Neural progenitor cell (in vitro differentiated cells): Measurements from ENCODE around the gene PFDN6. TPM values are rescaled to one million over a fixed set of nuclear protein-coding genes. Genes with fewer than 3 reads are reported as not detected.

Source experiments
- DNase-seq: peaks from one replicate; pipeline ENCODE4 v3.0.0-alpha.2; 2016; ENCODE audit warnings: low spot score
- H2AFZ ChIP-seq: fragments of 200-600 bp; sonication (generic); replicated peaks from 2 replicates; pipeline ENCODE4 v1.6.1; 2016; ENCODE audit warnings: antibody characterized with exemption
- H3F3A ChIP-seq: fragments of 200-600 bp; sonication (generic); 2 replicates; pipeline ENCODE4 v1.6.1; 2016; ENCODE audit warnings: antibody characterized with exemption, low read depth
- H3K27ac ChIP-seq: fragments of 200-600 bp; sonication (generic); 2 replicates; pipeline ENCODE4 v1.5.1; 2016; ENCODE audit warnings: mild to moderate bottlenecking
- H3K27me3 ChIP-seq: fragments of 200-600 bp; sonication (generic); 2 replicates; pipeline ENCODE4 v1.6.1; 2016; ENCODE audit warnings: mild to moderate bottlenecking, moderate library complexity
- H3K36me3 ChIP-seq: fragments of 200-600 bp; sonication (generic); 2 replicates; pipeline ENCODE4 v1.5.1; 2016
- H3K4me1 ChIP-seq: fragments of 200-600 bp; sonication (generic); 2 replicates; pipeline ENCODE4 v1.6.1; 2016; ENCODE audit warnings: mixed run types
- H3K4me2 ChIP-seq: fragments of 200-600 bp; sonication (generic); 2 replicates; pipeline ENCODE4 v1.6.1; 2016
- H3K4me3 ChIP-seq: fragments of 200-600 bp; sonication (generic); 2 replicates; pipeline ENCODE4 v1.5.1; 2016
- H3K79me2 ChIP-seq: fragments of 200-600 bp; sonication (generic); 2 replicates; pipeline ENCODE4 v1.6.1; 2016; ENCODE audit warnings: low read depth
- H3K9ac ChIP-seq: fragments of 200-600 bp; sonication (generic); 2 replicates; pipeline ENCODE4 v1.6.1; 2016
- H3K9me3 ChIP-seq: fragments of 200-600 bp; sonication (generic); 2 replicates; pipeline ENCODE4 v1.5.1; 2016; ENCODE audit warnings: low read depth
- H4K20me1 ChIP-seq: fragments of 200-600 bp; sonication (generic); 2 replicates; pipeline ENCODE4 v1.6.1; 2016; ENCODE audit warnings: low read depth
- H3K27ac Mint-ChIP-seq: 3 replicates; pipeline ENCODE4 v1.8.0; 2021; ENCODE audit warnings: mixed read lengths
- H3K27me3 Mint-ChIP-seq: 2 replicates; pipeline ENCODE4 v1.8.0; 2022; ENCODE audit warnings: low read depth, mild to moderate bottlenecking, inconsistent platforms, moderate library complexity, mixed read lengths; ENCODE audit not compliant: insufficient read depth
- H3K36me3 Mint-ChIP-seq: 3 replicates; pipeline ENCODE4 v1.8.0; 2021; ENCODE audit warnings: mixed read lengths
- H3K4me1 Mint-ChIP-seq: 3 replicates; pipeline ENCODE4 v1.8.0; 2021; ENCODE audit warnings: mixed read lengths
- H3K4me3 Mint-ChIP-seq: 3 replicates; pipeline ENCODE4 v1.8.0; 2021; ENCODE audit warnings: mild to moderate bottlenecking, moderate library complexity, mixed read lengths
- H3K9me3 Mint-ChIP-seq: 3 replicates; pipeline ENCODE4 v1.8.0; 2020; ENCODE audit warnings: mixed read lengths
- EZH2 ChIP-seq: fragments of 200-600 bp; sonication (generic); IDR thresholded peaks from 2 replicates; pipeline ENCODE4 v1.6.1; 2017; ENCODE audit warnings: antibody characterized with exemption, mild to moderate bottlenecking, moderate library complexity
- EZH2phosphoT487 ChIP-seq: fragments of 200-600 bp; sonication (generic); IDR thresholded peaks from 2 replicates; pipeline ENCODE4 v1.6.1; 2017; ENCODE audit warnings: antibody characterized with exemption
- total RNA-seq: library from RNA; depleted of rRNA; stranded (reverse); fragments of >200 nt; gene quantifications from 2 replicates; pipeline ENCODE4 v1.2.3, GENCODE V29; 2015; ENCODE audit warnings: low replicate concordance
- TF ChIP-seq, protein P1 (sequence below): fragments of 200-600 bp; sonication (generic); IDR thresholded peaks from 2 replicates; pipeline ENCODE4 v1.5.1; 2017; ENCODE audit warnings: antibody characterized with exemption, mild to moderate bottlenecking

Gene PFDN6
- total RNA-seq, 1 donor from 2014 or later: 35.6 TPM

GRCh38 chr6:33321227-33321626, 31.8 kb downstream of the PFDN6 start:
- peaks cover 61% of the 10 kb centered on the region for H3K4me1 Mint-ChIP-seq
- peak overlapping the region; percentile 77 for H3K4me3 ChIP-seq
- TF ChIP-seq, protein P1, sequence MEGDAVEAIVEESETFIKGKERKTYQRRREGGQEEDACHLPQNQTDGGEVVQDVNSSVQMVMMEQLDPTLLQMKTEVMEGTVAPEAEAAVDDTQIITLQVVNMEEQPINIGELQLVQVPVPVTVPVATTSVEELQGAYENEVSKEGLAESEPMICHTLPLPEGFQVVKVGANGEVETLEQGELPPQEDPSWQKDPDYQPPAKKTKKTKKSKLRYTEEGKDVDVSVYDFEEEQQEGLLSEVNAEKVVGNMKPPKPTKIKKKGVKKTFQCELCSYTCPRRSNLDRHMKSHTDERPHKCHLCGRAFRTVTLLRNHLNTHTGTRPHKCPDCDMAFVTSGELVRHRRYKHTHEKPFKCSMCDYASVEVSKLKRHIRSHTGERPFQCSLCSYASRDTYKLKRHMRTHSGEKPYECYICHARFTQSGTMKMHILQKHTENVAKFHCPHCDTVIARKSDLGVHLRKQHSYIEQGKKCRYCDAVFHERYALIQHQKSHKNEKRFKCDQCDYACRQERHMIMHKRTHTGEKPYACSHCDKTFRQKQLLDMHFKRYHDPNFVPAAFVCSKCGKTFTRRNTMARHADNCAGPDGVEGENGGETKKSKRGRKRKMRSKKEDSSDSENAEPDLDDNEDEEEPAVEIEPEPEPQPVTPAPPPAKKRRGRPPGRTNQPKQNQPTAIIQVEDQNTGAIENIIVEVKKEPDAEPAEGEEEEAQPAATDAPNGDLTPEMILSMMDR: no peak
- no peak for TF ChIP-seq EZH2
- no peak for TF ChIP-seq EZH2phosphoT487
- H3F3A ChIP-seq: peaks cover 50% of the 10 kb centered on the region
- H3K27ac ChIP-seq: no peak overlapping the region
- H3K36me3 ChIP-seq: no peaks in the 10 kb centered on the region
- no peak for DNase-seq
- peaks cover 17% of the 10 kb centered on the region for H3K4me1 ChIP-seq
- H2AFZ ChIP-seq: no peak overlapping the region
- H4K20me1 ChIP-seq: peaks cover 10% of the 10 kb centered on the region
- no peak overlapping the region for H3K9ac ChIP-seq
- H3K27ac Mint-ChIP-seq: no peak overlapping the region
- H3K79me2 ChIP-seq: peaks cover 41% of the 10 kb centered on the region
- peak overlapping the region; percentile 85 for H3K4me3 Mint-ChIP-seq
- no peaks in the 10 kb centered on the region for H3K9me3 Mint-ChIP-seq
- H3K27me3 ChIP-seq: no peaks in the 10 kb centered on the region
- no peaks in the 10 kb centered on the region for H3K9me3 ChIP-seq
- H3K36me3 Mint-ChIP-seq: peaks cover 19% of the 10 kb centered on the region
- H3K27me3 Mint-ChIP-seq: peaks cover 6% of the 10 kb centered on the region
- H3K4me2 ChIP-seq: peak overlapping the region; percentile 77

- no peaks in the 10 kb centered on the region for H3K27me3 ChIP-seq
- no peaks in the 10 kb centered on the region for H4K20me1 ChIP-seq
- H3K27me3 Mint-ChIP-seq: peaks cover 4% of the 10 kb centered on the region
- H2AFZ ChIP-seq: peak overlapping the region; percentile 66
- TF ChIP-seq EZH2: no peak
- TF ChIP-seq, protein P1: no peak
- no peak for TF ChIP-seq EZH2phosphoT487
- H3K9ac ChIP-seq: no peak overlapping the region
- H3F3A ChIP-seq: peaks cover 29% of the 10 kb centered on the region
- peaks cover 14% of the 10 kb centered on the region for H3K4me1 ChIP-seq
- H3K36me3 ChIP-seq: no peaks in the 10 kb centered on the region
- peak overlapping the region; percentile 48 for H3K27ac Mint-ChIP-seq
- H3K4me1 Mint-ChIP-seq: peaks cover 41% of the 10 kb centered on the region
- peak overlapping the region; percentile 97 for H3K4me3 Mint-ChIP-seq
- no peak for DNase-seq
- no peak overlapping the region for H3K27ac ChIP-seq
- H3K36me3 Mint-ChIP-seq: peaks cover 16% of the 10 kb centered on the region
- peak overlapping the region; percentile 77 for H3K4me2 ChIP-seq
- no peaks in the 10 kb centered on the region for H3K9me3 Mint-ChIP-seq
- H3K9me3 ChIP-seq: no peaks in the 10 kb centered on the region
- peaks cover 37% of the 10 kb centered on the region for H3K79me2 ChIP-seq
- peak overlapping the region; percentile 77 for H3K4me3 ChIP-seq
Measured at GRCh38 chr6:33323623-33323948, 34.2 kb downstream of the PFDN6 start.

DNA sequence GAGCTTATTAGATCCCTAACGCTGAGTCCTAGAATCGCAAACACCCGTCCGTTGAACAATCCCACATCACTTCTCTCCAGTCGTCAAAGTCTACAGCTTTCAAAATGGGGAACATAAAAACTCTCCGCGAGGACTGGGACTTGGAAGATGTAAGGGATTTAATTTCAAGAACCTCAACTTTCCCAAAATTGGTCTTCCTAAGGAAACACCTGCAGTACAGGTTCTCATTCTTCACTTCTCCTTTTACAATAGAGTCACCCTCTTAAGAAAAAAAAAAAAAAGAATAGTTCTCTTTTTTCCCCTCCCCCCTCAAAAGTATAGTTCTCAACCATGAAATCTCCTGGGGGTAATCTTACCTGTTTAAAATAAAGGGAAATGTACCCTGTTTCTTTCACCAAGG, 34.7 kb downstream of the PFDN6 start:
- H3K9me3 ChIP-seq: no peaks in the 10 kb centered on the region
- peaks cover 13% of the 10 kb centered on the region for H3K36me3 Mint-ChIP-seq
- peak overlapping the region; percentile 77 for H3K4me3 ChIP-seq

More for the DNA sequence above, 34.7 kb downstream of the PFDN6 start:
- Histone ChIP-seq H3F3A (peaks cover 24% of the 10 kb centered on the region), H3K27me3 (no peaks in the 10 kb centered on the region), H2AFZ (peak overlapping the region; percentile 66), H3K79me2 (peaks cover 36% of the 10 kb centered on the region), H4K20me1 (no peaks in the 10 kb centered on the region), H3K4me2 (peak overlapping the region; percentile 77), H3K4me1 (peaks cover 10% of the 10 kb centered on the region), H3K27ac (no peak overlapping the region), H3K36me3 (no peaks in the 10 kb centered on the region), H3K9ac (no peak overlapping the region)
- no peak for DNase-seq
- Mint-ChIP-seq H3K9me3 (no peaks in the 10 kb centered on the region), H3K27ac (no peak overlapping the region), H3K4me1 (peaks cover 40% of the 10 kb centered on the region), H3K27me3 (peaks cover 2% of the 10 kb centered on the region), H3K4me3 (peak overlapping the region; percentile 97)
- TF ChIP-seq EZH2 (no peak), EZH2phosphoT487 (no peak)
- TF ChIP-seq, protein P1: no peak
